Measurements from ENCODE around the gene MEAF6. TPM values are rescaled to one million over a fixed set of nuclear protein-coding genes. Genes with fewer than 3 reads are reported as not detected.

The MEAF6 gene
- total and polyA plus RNA-seq, 2 donors (not counting 3 experiments of a cell fraction or from before 2014, with no cell fraction given) = 28.0 to 62.5 TPM

DNA sequence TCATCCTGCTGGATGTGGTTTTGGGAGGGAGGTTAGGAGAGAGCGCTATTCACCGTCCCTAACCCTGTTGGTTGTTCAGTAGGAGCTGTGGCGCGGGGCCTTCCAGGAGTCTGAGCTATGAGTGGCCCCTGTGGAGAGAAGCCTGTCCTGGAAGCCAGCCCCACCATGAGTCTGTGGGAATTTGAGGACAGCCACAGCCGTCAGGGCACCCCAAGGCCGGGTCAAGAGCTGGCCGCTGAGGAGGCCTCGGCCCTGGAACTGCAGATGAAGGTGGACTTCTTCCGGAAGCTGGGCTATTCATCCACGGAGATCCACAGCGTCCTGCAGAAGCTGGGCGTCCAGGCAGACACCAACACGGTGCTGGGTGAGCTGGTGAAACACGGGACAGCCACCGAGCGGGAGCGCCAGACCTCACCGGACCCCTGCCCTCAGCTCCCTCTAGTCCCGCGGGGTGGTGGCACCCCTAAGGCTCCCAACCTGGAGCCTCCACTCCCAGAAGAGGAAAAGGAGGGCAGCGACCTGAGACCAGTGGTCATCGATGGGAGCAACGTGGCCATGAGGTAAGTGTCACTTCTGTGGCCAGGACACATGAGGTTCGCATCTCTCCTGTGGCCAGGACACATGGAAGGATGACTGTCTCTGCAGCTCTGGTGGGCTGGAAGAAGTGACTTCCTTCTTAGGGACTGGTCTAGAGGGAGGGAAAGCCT is 39.0 kb downstream of the MEAF6 start:
- BruUV-seq (replicated peaks) = no TSS peak
- TF ChIP-seq, protein P1, sequence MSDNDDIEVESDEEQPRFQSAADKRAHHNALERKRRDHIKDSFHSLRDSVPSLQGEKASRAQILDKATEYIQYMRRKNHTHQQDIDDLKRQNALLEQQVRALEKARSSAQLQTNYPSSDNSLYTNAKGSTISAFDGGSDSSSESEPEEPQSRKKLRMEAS (IDR thresholded peaks at IDR 0.05; ENCODE audit: insufficient read depth, insufficient read length) = no peak
- TF ChIP-seq EZH2 (IDR thresholded peaks at IDR 0.05; ENCODE audit: borderline replicate concordance, low read depth, low read length, severe bottlenecking) (no peak), FOS (IDR thresholded peaks at IDR 0.05; ENCODE audit: borderline replicate concordance, insufficient read depth, low read length) (no peak), POLR2AphosphoS5 (IDR thresholded peaks at IDR 0.05; ENCODE audit: insufficient read depth, low read depth, low read length) (no peak), POLR2A (IDR thresholded peaks at IDR 0.05; ENCODE audit: low read depth, low read length) (no peak), CTCF (IDR thresholded peaks at IDR 0.05; ENCODE audit: extremely low read depth in 1 of 2, insufficient read depth in 1 of 2, low read depth in 1 of 2, low read length in 2 of 2) (no peak), JUN (IDR thresholded peaks at IDR 0.05; ENCODE audit: borderline replicate concordance, insufficient read depth, insufficient read length, low read depth) (no peak)
- no peaks in the 10 kb centered on the region for H3K9me3 ChIP-seq (replicated peaks; ENCODE audit: control insufficient read depth, insufficient read depth, low read length)
- H4K20me1 ChIP-seq (replicated peaks; ENCODE audit: control insufficient read depth, extremely low read depth, insufficient read depth, low read length) = no peaks in the 10 kb centered on the region
- DNase-seq (ENCODE audit: low read depth, low spot score) (no peak), FAIRE-seq (peak; percentile 44)
- peak overlapping the region; percentile 74 for H3K9ac ChIP-seq (replicated peaks; ENCODE audit: extremely low read depth, insufficient read depth, low read length)
- H3K27ac ChIP-seq (ENCODE audit: insufficient read depth, low read depth, low read length) = peak overlapping the region; percentile 90
- ChIA-PET CTCF (interaction anchor here (1.2 to 8.9 kb wide), 5 partner anchors 10 to 899 kb away, joined by 4 to 158 read pairs (median 8); no protein-coding TSS in a partner anchor), POLR2A (interaction anchor here (0.6 to 4.1 kb wide), 4 partner anchors 11 to 535 kb away, joined by 3 to 27 read pairs (median 3); no protein-coding TSS in a partner anchor)
- H3K36me3 ChIP-seq (ENCODE audit: control insufficient read depth in 2 of 2, extremely low read depth in 1 of 2, insufficient read depth in 2 of 2, low read length in 2 of 2) = peaks cover 3 to 4% of the 10 kb centered on the region in 2 experiments
- H3K4me3 ChIP-seq (replicated peaks in 1 of 3; ENCODE audit: insufficient read depth in 1 of 3, low read depth in 1 of 3, low read length in 3 of 3) = peak overlapping the region; percentile 47 to 69 (median 55)
- peaks cover 83% of the 10 kb centered on the region for H3K4me1 ChIP-seq (ENCODE audit: control insufficient read depth, extremely low read depth, insufficient read depth, low read length)
- peaks cover 56% of the 10 kb centered on the region for H3K79me2 ChIP-seq (ENCODE audit: control insufficient read depth, insufficient read depth, low read length)
- H3K9me1 ChIP-seq (replicated peaks; ENCODE audit: control insufficient read depth, extremely low read depth, insufficient read depth, low read length) = no peaks in the 10 kb centered on the region
- dilution Hi-C loops (cut with MboI; ENCODE audit: extremely low pct_ligation_motif_present, low sequenced_read_pairs) = no loop called here
- no peaks in the 10 kb centered on the region for H3K27me3 ChIP-seq (ENCODE audit: control insufficient read depth in 2 of 2, insufficient read depth in 2 of 2, low read length in 2 of 2)
- peak overlapping the region; percentile 64 for H3K4me2 ChIP-seq (ENCODE audit: insufficient read depth, low read length)
- intact Hi-C loops (cut with micrococcal nuclease) = loop anchor here (1.0 to 10.0 kb wide), 5 partner anchors 12 to 1088 kb away; partner anchors contain the start of genes GNL2 and STK40
- no peak overlapping the region for H2AFZ ChIP-seq (ENCODE audit: low read depth, low read length)

All from endothelial cell of umbilical vein (primary cell).